Vagina (tissue), 2 donors: Measurements from ENCODE around the gene HMGB1.

Experiments
- CTCF ChIP-seq, 3 experiments: fragments of 450-650 bp in 2 of 3; fragments of 200-600 bp in 1 of 3; sonication (generic) in 1 of 3; IDR thresholded peaks; one replicate each; pipeline ENCODE4 v1.5.1; 2017 to 2019; ENCODE audit warnings: antibody characterized with exemption in 3 of 3, mild to moderate bottlenecking in 2 of 3, moderate library complexity in 2 of 3
- POLR2A ChIP-seq, 2 donors: fragments of 450-650 bp; IDR thresholded peaks; one replicate each; pipeline ENCODE4 v1.6.1; 2017; ENCODE audit warnings: antibody characterized with exemption in 2 of 2, mild to moderate bottlenecking in 2 of 2, moderate library complexity in 2 of 2
- POLR2AphosphoS5 ChIP-seq, 2 donors: sonication (generic); formaldehyde crosslinking; IDR thresholded peaks; one replicate each; pipeline ENCODE4 v1.9.0; 2017; ENCODE audit warnings: antibody characterized with exemption in 2 of 2, mild to moderate bottlenecking in 2 of 2, low read depth in 1 of 2; ENCODE audit not compliant: insufficient read depth in 1 of 2

DNA sequence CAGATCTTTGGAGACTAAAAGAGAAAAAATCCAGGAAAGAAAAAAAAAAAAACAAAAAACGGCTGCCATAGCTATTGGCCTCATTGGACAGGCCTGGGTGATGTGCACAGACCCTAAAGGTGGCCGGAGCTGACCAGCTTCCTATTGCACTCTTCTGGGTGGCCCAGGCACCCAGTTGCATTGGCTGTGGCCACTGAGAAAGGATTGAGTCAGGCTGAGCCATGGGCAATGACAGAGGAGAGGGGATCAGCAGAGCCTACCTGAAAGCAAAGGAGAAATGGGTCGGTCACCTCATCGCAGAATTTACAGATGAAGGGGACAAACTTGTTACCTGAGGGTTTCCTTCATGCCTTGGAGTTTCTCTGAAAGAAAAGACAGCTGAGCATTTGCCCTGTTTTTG, 17.3 kb downstream of the HMGB1 start:
- TF ChIP-seq POLR2A (IDR thresholded peaks at IDR 0.05) (no peak), CTCF (IDR thresholded peaks at IDR 0.05) (no peak), POLR2AphosphoS5 (IDR thresholded peaks at IDR 0.05; ENCODE audit: insufficient read depth in 1 of 2, low read depth in 1 of 2) (no peak)
